SH-SY5Y (cell line): ENCODE data around the gene ST3GAL4.

Experiments
- GATA2 ChIP-seq: IDR thresholded peaks from 2 replicates; pipeline ENCODE4 v1.6.1; 2011; ENCODE audit warnings: mild to moderate bottlenecking, low read depth, low read length
- GATA3 ChIP-seq: IDR thresholded peaks from 2 replicates; pipeline ENCODE4 v1.6.1; 2011; ENCODE audit warnings: low read depth, mild to moderate bottlenecking, low read length, moderate library complexity

DNA sequence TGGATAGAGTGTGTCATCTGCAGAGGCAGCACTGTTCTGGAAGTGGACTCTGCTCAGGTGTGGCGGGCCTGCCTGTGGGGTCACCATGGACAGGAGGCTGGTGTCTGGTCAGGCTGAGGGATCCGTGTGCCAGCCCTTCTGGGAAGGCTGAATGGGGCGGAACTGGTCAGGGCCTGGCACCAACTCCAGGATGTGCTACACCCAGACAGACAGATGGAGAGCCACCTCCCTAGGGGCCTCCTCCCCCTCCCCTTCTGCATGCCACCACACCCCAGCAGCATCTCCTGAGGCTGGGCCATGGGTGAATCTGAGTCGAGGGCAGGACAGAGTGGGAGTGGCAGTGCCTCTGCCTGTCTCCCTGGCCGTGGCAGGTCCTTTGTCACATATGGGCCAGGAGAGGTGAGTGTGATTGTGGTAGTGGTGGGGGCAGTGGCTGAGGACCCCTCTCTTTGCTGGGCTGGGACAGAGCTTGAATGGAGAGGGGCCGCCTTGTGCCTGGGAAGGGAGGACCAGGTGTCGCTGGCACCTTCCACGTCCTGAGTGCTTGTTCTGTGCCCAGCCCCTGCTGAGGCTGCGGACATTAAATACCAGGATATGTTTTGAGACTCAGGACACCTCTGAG is 29.1 kb downstream of the ST3GAL4 start:
- TF ChIP-seq GATA3: no peak
- no peak for TF ChIP-seq GATA2
